Measurements from ENCODE around the gene CYTH2. TPM values are rescaled to one million over a fixed set of nuclear protein-coding genes. Genes with fewer than 3 reads are reported as not detected.

CYTH2 gene
- polyA plus RNA-seq, 1 of the 3 experiments (the other 2 are of a cell fraction) = 69.5 TPM

GRCh38 chr19:48446579-48446978, 22.6 kb upstream of the CYTH2 start (continued):
- TF ChIP-seq REST (IDR thresholded peaks at IDR 0.05; ENCODE audit: low read depth, low read length) = no peak

GRCh38 chr19:48448563-48448962, 20.6 kb upstream of the CYTH2 start:
- H3K27me3 ChIP-seq (ENCODE audit: insufficient read depth) = no peaks in the 10 kb centered on the region
- peaks cover 18% of the 10 kb centered on the region for H3F3A ChIP-seq (replicated peaks; ENCODE audit: insufficient read depth)
- H2AFZ ChIP-seq (ENCODE audit: low read depth) = no peak overlapping the region
- WGBS (ENCODE audit: low lambda C conversion rate) = 96% methylated on average over 4 of the region's 4 CpGs
- DNase-seq = no peak
- no peak for TF ChIP-seq SMC3 (IDR thresholded peaks at IDR 0.05; ENCODE audit: low read depth, low read length)
- TF ChIP-seq, protein P1, sequence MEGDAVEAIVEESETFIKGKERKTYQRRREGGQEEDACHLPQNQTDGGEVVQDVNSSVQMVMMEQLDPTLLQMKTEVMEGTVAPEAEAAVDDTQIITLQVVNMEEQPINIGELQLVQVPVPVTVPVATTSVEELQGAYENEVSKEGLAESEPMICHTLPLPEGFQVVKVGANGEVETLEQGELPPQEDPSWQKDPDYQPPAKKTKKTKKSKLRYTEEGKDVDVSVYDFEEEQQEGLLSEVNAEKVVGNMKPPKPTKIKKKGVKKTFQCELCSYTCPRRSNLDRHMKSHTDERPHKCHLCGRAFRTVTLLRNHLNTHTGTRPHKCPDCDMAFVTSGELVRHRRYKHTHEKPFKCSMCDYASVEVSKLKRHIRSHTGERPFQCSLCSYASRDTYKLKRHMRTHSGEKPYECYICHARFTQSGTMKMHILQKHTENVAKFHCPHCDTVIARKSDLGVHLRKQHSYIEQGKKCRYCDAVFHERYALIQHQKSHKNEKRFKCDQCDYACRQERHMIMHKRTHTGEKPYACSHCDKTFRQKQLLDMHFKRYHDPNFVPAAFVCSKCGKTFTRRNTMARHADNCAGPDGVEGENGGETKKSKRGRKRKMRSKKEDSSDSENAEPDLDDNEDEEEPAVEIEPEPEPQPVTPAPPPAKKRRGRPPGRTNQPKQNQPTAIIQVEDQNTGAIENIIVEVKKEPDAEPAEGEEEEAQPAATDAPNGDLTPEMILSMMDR (IDR thresholded peaks at IDR 0.05) = no peak
- no peak for TF ChIP-seq EP300 (IDR thresholded peaks at IDR 0.05; ENCODE audit: borderline replicate concordance in 1 of 2, low read depth in 1 of 2, low read length in 1 of 2)
- no peak for TF ChIP-seq IRF3 (IDR thresholded peaks at IDR 0.05; ENCODE audit: low read depth, low read length)
- TF ChIP-seq NFIC (IDR thresholded peaks at IDR 0.05; ENCODE audit: borderline replicate concordance) = no peak
- no peak for TF ChIP-seq JUND (IDR thresholded peaks at IDR 0.05)
- no peak for TF ChIP-seq RAD21 (IDR thresholded peaks at IDR 0.05; ENCODE audit: low read length)
- no peak for TF ChIP-seq ELF1 (IDR thresholded peaks at IDR 0.05)
- H3K27ac ChIP-seq (ENCODE audit: low read depth in 2 of 2, low read length in 1 of 2) = no peak overlapping the region
- H3K9ac ChIP-seq = no peak overlapping the region
- H3K9me3 ChIP-seq = no peaks in the 10 kb centered on the region
- ChIA-PET POLR2A (no interaction called here), CTCF (interaction anchor here (1.0 to 1.7 kb wide), 4 partner anchors 11 to 41 kb away, joined by 3 to 4 read pairs (median 4); no protein-coding TSS in a partner anchor)
- no peak overlapping the region for H3K4me2 ChIP-seq
- no peaks in the 10 kb centered on the region for H4K20me1 ChIP-seq (ENCODE audit: insufficient read depth)
- peaks cover 37% of the 10 kb centered on the region for H3K79me2 ChIP-seq (ENCODE audit: insufficient read depth)
- no peaks in the 10 kb centered on the region for H3K9me2 ChIP-seq
- H3K4me1 ChIP-seq (ENCODE audit: control insufficient read depth in 1 of 2, insufficient read depth in 2 of 2, low read depth in 1 of 2, low read length in 1 of 2) = peaks cover 4 to 16% of the 10 kb centered on the region in 2 experiments; a peak in 2 of 4 replicates
- no peak overlapping the region for H3K4me3 ChIP-seq (ENCODE audit: low read depth in 2 of 2, low read length in 1 of 2)
- H3K36me3 ChIP-seq (replicated peaks in 1 of 2; ENCODE audit: control insufficient read depth in 1 of 2, insufficient read depth in 2 of 2, low read length in 1 of 2) = peaks cover 36 to 37% of the 10 kb centered on the region in 2 experiments

All from SK-N-SH (cell line).